Measurements from ENCODE around the gene FAM76A.
"Not testable (repeated sequence)": the region's sequence is repeated elsewhere in the genome, so short reads cannot be mapped to it uniquely, and the experiment has no call there.

The FAM76A gene

GRCh38 chr1:27752360-27752759 lies 26.6 kb downstream of the FAM76A start:
- no peaks in the 10 kb centered on the region for H3K9me3 Mint-ChIP-seq
- CTCF ChIA-PET: no interaction called here
- H3K36me3 Mint-ChIP-seq: peaks cover 37% of the 10 kb centered on the region
- peaks cover 7% of the 10 kb centered on the region for H3K4me1 Mint-ChIP-seq
- H3K27me3 Mint-ChIP-seq: no peaks in the 10 kb centered on the region
- no peak overlapping the region for H3K27ac Mint-ChIP-seq
- no peak overlapping the region for H3K4me3 Mint-ChIP-seq
- no peak for DNase-seq

GRCh38 chr1:27755286-27755685 lies 29.5 kb downstream of the FAM76A start:
- CTCF ChIA-PET: interaction anchor here (1.2 kb wide), 1 partner anchor 219 kb away, joined by 3 read pairs; no protein-coding TSS in a partner anchor
- Mint-ChIP-seq H3K27me3 (no peaks in the 10 kb centered on the region), H3K9me3 (no peaks in the 10 kb centered on the region), H3K36me3 (peaks cover 40% of the 10 kb centered on the region), H3K4me1 (peaks cover 5% of the 10 kb centered on the region), H3K27ac (peak overlapping the region; percentile 39), H3K4me3 (no peak overlapping the region)
- no peak for DNase-seq

DNA sequence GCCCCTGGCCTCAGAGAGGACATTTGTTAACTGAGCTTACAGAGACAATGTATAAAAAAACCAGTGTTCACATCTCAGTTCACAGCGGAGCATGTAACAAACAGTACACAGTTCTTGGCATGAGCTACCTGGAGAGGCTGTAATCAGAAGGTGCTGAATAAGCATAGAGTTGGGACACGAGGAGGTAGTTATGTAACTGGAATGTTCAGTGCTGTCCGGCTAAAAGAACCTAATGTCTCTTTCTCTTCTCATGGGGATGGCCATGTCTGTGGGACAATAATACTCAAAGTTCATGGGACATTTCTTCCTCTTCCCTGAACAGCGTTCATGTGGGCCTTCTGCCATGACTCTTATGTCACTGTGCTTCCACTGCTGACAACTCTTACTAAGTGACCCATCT lies 30.1 kb downstream of the FAM76A start:
- H3K36me3 Mint-ChIP-seq: peaks cover 39% of the 10 kb centered on the region
- H3K4me1 Mint-ChIP-seq: peaks cover 5% of the 10 kb centered on the region
- H3K27ac Mint-ChIP-seq: peak overlapping the region; percentile 39
- CTCF ChIA-PET: no interaction called here
- H3K4me3 Mint-ChIP-seq: no peak overlapping the region
- no peak for DNase-seq
- no peaks in the 10 kb centered on the region for H3K9me3 Mint-ChIP-seq
- no peaks in the 10 kb centered on the region for H3K27me3 Mint-ChIP-seq

DNA sequence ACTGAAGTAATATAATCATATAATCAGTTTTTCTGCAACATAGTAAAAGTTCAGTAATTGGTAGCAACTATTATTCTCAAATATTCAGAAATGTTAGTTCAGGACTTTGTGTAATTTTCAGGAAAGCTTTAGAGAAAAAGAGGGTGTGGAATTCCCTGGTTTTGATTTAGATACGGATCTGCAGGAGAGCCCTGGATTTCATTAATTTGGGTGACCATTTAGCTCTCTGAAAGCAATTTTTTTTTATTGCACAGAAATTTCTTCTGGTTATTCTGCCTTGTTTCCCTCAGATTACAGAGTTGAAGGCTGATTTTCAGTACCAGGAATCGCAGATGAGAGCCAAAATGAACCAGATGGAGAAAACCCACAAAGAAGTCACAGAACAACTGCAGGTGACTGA lies 33.5 kb downstream of the FAM76A start:
- Mint-ChIP-seq H3K27me3 (no peaks in the 10 kb centered on the region), H3K4me1 (no peaks in the 10 kb centered on the region), H3K36me3 (peaks cover 33% of the 10 kb centered on the region), H3K27ac (no peak overlapping the region), H3K9me3 (no peaks in the 10 kb centered on the region), H3K4me3 (no peak overlapping the region)
- DNase-seq: no peak
- CTCF ChIA-PET: interaction anchor here (0.5 kb wide), 1 partner anchor 151 kb away, joined by 3 read pairs; no protein-coding TSS in a partner anchor

GRCh38 chr1:27760426-27760825 lies 34.7 kb downstream of the FAM76A start:
- no peaks in the 10 kb centered on the region for H3K27me3 Mint-ChIP-seq
- no peaks in the 10 kb centered on the region for H3K9me3 Mint-ChIP-seq
- no peak overlapping the region for H3K27ac Mint-ChIP-seq
- no peaks in the 10 kb centered on the region for H3K4me1 Mint-ChIP-seq
- no peak for DNase-seq
- H3K4me3 Mint-ChIP-seq: no peak overlapping the region
- CTCF ChIA-PET: no interaction called here
- peaks cover 27% of the 10 kb centered on the region for H3K36me3 Mint-ChIP-seq

- no peak overlapping the region for H3K4me3 Mint-ChIP-seq
- no peak for DNase-seq
- H3K36me3 Mint-ChIP-seq: peaks cover 19% of the 10 kb centered on the region
- CTCF ChIA-PET: no interaction called here
- no peak overlapping the region for H3K27ac Mint-ChIP-seq
- no peaks in the 10 kb centered on the region for H3K27me3 Mint-ChIP-seq
- H3K9me3 Mint-ChIP-seq: no peaks in the 10 kb centered on the region
- peaks cover 7% of the 10 kb centered on the region for H3K4me1 Mint-ChIP-seq
Measured at GRCh38 chr1:27762033-27762432, 36.3 kb downstream of the FAM76A start.

- peaks cover 15% of the 10 kb centered on the region for H3K36me3 Mint-ChIP-seq
- CTCF ChIA-PET: no interaction called here
- no peak for DNase-seq
- no peak overlapping the region for H3K27ac Mint-ChIP-seq
- no peaks in the 10 kb centered on the region for H3K9me3 Mint-ChIP-seq
- H3K27me3 Mint-ChIP-seq: no peaks in the 10 kb centered on the region
- H3K4me3 Mint-ChIP-seq: no peak overlapping the region
- H3K4me1 Mint-ChIP-seq: peaks cover 7% of the 10 kb centered on the region
Measured at GRCh38 chr1:27763358-27763757, 37.6 kb downstream of the FAM76A start.

DNA sequence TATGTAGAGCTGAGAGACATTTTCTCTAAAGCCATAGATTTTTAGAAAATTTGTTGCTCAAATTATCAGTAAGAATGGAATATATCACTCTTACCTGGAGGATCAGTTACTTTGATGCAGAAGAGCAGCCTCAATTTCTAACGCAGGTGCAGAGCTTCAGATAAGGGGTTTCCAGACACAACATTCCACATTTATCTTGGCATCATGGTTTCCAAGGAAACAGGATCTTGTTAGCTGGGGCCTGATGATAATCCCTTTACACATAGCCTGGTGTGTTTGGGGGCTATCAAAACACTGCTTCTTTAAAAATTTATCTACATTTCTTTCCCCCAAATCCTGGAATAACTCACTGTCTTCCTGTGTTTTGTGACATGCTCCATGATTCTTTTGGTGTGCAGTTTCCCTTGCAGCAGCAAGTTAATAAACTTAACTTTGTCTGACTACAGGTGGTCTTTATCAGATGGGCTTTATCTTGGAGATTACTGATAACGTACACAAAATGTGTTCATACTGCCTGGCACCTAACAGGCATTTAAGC lies 44.6 kb downstream of the FAM76A start:
- Mint-ChIP-seq H3K27me3 (no peaks in the 10 kb centered on the region), H3K4me1 (peaks cover 28% of the 10 kb centered on the region), H3K9me3 (no peaks in the 10 kb centered on the region), H3K27ac (no peak overlapping the region), H3K4me3 (no peak overlapping the region), H3K36me3 (no peaks in the 10 kb centered on the region)
- no peak for DNase-seq
- CTCF ChIA-PET: interaction anchor here (1.0 kb wide), 1 partner anchor 474 kb away, joined by 3 read pairs; no protein-coding TSS in a partner anchor

GRCh38 chr1:27772036-27772931 lies 46.5 kb downstream of the FAM76A start:
- Mint-ChIP-seq H3K9me3 (no peaks in the 10 kb centered on the region), H3K27me3 (no peaks in the 10 kb centered on the region), H3K36me3 (peaks cover 10% of the 10 kb centered on the region), H3K4me3 (peak overlapping the region; percentile 93), H3K27ac (peak overlapping the region; percentile 97), H3K4me1 (peaks cover 33% of the 10 kb centered on the region)
- no peak for DNase-seq
- CTCF ChIA-PET: interaction anchor here (0.8 to 2.2 kb wide), 4 partner anchors 47 to 109 kb away, joined by 3 to 9 read pairs (median 4); partner anchors contain the start of gene FAM76A

- H3K27me3 Mint-ChIP-seq: no peaks in the 10 kb centered on the region
- CTCF ChIA-PET: interaction anchor here (0.7 to 2.2 kb wide), 7 partner anchors 47 to 246 kb away, joined by 3 to 9 read pairs (median 4); partner anchors contain the start of gene FAM76A
- peak; percentile 100 for DNase-seq
- peak within 1 kb of the TSS; percentile 93 for H3K4me3 Mint-ChIP-seq
- peaks cover 10% of the 10 kb centered on the region for H3K36me3 Mint-ChIP-seq
- H3K9me3 Mint-ChIP-seq: no peaks in the 10 kb centered on the region
- peak within 1 kb of the TSS; percentile 97 for H3K27ac Mint-ChIP-seq
- peaks cover 33% of the 10 kb centered on the region for H3K4me1 Mint-ChIP-seq
Measured at GRCh38 chr1:27772932-27773825, 47.4 kb downstream of the FAM76A start, which contains the start of gene STX12. Gene STX12 (plus strand): TSS chr1:27773219. CDS start chr1:27773308, 89 bp downstream.

- CTCF ChIA-PET: interaction anchor here (0.7 to 2.2 kb wide), 4 partner anchors 48 to 246 kb away, joined by 3 to 9 read pairs (median 6); partner anchors contain the start of gene FAM76A
- no peaks in the 10 kb centered on the region for H3K27me3 Mint-ChIP-seq
- H3K4me1 Mint-ChIP-seq: peaks cover 33% of the 10 kb centered on the region
- no peak for DNase-seq
- peak overlapping the region; percentile 93 for H3K4me3 Mint-ChIP-seq
- H3K27ac Mint-ChIP-seq: peak overlapping the region; percentile 96
- H3K9me3 Mint-ChIP-seq: no peaks in the 10 kb centered on the region
- peaks cover 10% of the 10 kb centered on the region for H3K36me3 Mint-ChIP-seq
Measured at GRCh38 chr1:27773826-27774445, 48.2 kb downstream of the FAM76A start.

DNA sequence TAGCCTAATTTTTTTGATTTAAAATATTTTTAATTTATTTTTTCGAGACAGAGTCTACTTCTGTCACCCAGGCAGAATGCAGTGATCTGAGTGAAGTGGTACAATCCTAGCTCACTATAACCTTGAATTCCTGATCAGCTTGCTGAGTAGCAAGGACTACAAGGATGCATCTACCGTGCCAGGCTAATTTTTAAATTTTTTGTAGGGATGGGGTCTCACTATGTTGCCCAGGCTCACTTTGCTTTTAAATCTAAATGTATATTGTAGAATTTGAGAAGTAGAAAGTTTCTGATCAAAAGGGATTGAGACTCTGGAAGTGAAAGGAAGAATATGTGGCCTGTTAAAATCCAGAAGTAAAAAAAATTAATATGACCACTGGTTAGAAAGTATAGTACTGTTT lies 48.9 kb downstream of the FAM76A start:
- no peak overlapping the region for H3K27ac Mint-ChIP-seq
- no peaks in the 10 kb centered on the region for H3K9me3 Mint-ChIP-seq
- H3K36me3 Mint-ChIP-seq: peaks cover 15% of the 10 kb centered on the region
- DNase-seq: no peak
- H3K27me3 Mint-ChIP-seq: no peaks in the 10 kb centered on the region
- CTCF ChIA-PET: interaction anchor here (2.2 kb wide), 1 partner anchor 105 kb away, joined by 7 read pairs; no protein-coding TSS in a partner anchor
- peaks cover 33% of the 10 kb centered on the region for H3K4me1 Mint-ChIP-seq
- H3K4me3 Mint-ChIP-seq: no peak overlapping the region

DNA sequence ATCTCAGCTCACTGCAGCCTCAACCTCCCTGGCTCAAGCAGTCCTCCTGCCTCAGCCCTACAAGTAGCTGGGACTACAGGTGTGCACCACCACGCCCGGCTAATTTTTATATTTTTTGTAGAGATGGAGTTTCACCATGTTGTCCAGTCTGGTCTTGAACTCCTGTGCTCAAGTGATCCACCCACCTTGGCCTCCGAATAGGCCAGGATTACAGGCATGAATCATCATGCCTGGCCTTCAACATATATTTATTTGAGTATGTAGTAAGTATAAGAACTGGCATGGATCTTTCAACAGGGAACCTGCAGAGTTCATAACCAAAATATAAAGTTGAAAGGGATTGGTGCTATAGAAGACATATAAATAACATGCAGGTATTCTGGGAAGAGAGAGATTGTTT lies 49.6 kb downstream of the FAM76A start:
- DNase-seq, H3K27ac Mint-ChIP-seq, H3K27me3 Mint-ChIP-seq, H3K4me3 Mint-ChIP-seq, H3K9me3 Mint-ChIP-seq: not testable (repeated sequence)
- CTCF ChIA-PET: interaction anchor here (2.2 kb wide), 1 partner anchor 106 kb away, joined by 7 read pairs; no protein-coding TSS in a partner anchor
- Mint-ChIP-seq H3K4me1 (peaks cover 33% of the 10 kb centered on the region), H3K36me3 (peaks cover 15% of the 10 kb centered on the region)

Measured in activated naive CD4-positive, alpha-beta T cell treated with anti-CD3 and anti-CD28 coated beads, Interleukin-2, amount 10 ng/mL, durations not matched to agents 7 days and 5 days (primary cell).